GM13976 (cell line): ENCODE measurements around the gene HCRT.
"Not testable (repeated sequence)": the region's sequence is repeated elsewhere in the genome, so short reads cannot be mapped to it uniquely, and the experiment has no call there.

ENCODE experiments used
- DNase-seq: peaks from one replicate; pipeline ENCODE4 v3.0.0; 2012; ENCODE audit warnings: low spot score
- in situ Hi-C: fragments of 300-500 bp; cut with MboI; formaldehyde crosslinking; loops from one replicate; pipeline ENCODE4 v1.12.0; 2022; ENCODE audit warnings: low sequenced_read_pairs, mixed read lengths, inconsistent platforms; ENCODE audit not compliant: unreplicated experiment
- TF ChIP-seq, protein P1 (sequence below): IDR thresholded peaks from 2 replicates; pipeline ENCODE4 v1.5.1; 2012; ENCODE audit warnings: borderline replicate concordance, mild to moderate bottlenecking; ENCODE audit not compliant: insufficient read depth; ENCODE audit errors: extremely low read depth, missing control alignments, control extremely low read depth

The HCRT gene

DNA sequence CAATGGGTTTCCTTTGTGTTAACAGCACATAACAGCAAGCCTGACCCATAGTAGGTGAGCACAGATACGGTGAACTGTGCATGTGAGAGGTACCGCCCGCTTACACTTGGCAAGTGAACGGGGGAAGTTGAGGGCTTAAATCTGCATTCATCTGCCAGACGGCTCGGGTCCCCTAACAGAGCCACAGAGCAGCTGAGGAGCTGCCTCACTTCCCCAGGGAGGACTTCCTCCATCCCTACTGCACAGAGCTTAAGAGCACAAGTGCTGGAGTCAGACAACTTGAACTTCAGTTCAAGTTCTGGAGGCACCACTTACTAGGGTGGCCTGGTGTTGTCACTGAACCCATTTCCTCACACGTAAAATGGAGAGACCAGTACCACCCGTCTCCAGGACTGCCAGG lies 43.9 kb downstream of the HCRT start:
- no peak for DNase-seq
- in situ Hi-C loops, result no loop called here
- TF ChIP-seq, protein P1, sequence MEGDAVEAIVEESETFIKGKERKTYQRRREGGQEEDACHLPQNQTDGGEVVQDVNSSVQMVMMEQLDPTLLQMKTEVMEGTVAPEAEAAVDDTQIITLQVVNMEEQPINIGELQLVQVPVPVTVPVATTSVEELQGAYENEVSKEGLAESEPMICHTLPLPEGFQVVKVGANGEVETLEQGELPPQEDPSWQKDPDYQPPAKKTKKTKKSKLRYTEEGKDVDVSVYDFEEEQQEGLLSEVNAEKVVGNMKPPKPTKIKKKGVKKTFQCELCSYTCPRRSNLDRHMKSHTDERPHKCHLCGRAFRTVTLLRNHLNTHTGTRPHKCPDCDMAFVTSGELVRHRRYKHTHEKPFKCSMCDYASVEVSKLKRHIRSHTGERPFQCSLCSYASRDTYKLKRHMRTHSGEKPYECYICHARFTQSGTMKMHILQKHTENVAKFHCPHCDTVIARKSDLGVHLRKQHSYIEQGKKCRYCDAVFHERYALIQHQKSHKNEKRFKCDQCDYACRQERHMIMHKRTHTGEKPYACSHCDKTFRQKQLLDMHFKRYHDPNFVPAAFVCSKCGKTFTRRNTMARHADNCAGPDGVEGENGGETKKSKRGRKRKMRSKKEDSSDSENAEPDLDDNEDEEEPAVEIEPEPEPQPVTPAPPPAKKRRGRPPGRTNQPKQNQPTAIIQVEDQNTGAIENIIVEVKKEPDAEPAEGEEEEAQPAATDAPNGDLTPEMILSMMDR, result no peak

DNA sequence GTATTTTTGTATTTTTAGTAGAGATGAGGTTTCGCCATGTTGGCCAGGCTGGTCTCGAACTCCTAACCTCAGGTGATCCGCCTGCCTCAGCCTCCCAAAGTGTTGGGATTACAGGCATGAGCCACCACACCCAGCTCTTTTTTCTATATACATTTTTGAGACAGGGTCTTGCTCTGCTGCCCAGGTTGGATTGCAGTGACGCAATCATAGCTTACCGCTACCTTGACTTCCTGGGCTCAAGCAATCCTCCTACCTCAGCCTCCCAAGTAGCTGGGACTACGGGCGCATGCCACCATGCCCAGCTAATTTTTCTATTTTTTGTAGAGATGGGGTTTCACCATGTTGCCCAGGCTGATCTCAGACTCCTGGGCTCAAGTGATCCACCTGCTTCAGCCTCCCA lies 44.6 kb downstream of the HCRT start:
- DNase-seq, in situ Hi-C loops: not testable (repeated sequence)

DNA sequence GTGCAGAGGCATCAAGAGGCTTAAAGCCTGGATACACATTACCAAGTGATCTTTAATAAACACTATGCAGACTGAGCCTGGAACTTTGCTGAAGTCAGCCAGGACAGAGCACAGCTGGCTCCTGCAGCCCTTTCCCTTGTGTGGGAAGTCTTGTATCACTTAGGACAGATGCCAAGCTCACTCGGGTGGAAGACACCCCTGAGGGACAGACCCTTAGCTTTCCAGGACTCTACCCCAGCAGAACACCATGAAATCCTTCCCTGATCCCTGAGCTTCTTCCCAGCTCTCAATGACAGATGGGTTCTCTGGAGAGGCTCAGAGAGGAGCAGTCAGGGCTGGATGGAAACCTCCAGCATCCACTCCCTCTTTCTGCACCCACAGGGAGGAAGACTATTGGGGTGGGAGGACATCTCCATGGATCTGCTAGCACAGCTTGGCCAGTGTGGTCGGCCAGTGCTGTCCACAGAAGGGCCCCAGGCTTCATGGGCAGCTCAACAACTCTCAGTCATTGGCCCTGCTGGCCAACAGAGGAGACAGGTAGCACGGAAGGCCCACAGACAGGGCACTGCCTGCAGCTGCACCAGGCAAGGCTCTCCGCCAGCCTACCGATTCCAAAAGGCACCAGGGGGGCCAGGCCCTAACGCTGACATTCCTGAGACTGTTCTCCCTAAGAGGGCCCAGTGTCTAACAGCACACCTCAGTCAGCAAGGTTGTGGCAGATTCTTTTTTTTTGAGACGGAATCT lies 46.3 kb downstream of the HCRT start:
- no peak for DNase-seq
- TF ChIP-seq, protein P1, result no peak
- in situ Hi-C loops, result no loop called here

DNA sequence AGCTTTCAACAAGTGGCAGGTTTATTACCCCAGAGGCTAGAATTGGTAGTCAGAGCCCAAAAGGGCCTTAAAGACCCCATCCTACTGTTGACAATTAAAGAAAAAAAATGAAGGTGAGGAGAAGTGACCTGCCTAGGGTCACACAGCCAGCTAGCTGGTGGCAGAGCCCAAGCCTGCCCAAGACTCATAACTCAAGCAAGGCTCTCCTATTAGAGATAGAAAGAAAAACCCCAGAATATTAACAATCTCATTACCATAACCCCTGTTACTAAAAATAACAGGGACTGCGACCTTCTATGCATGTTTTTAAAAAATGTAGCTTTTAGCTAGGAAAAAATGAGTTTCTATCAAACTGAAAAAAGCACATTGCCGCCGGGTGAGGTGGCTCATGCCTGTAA lies 48.6 kb downstream of the HCRT start:
- no peak for DNase-seq
- TF ChIP-seq, protein P1, result no peak
- in situ Hi-C loops, result no loop called here

DNA sequence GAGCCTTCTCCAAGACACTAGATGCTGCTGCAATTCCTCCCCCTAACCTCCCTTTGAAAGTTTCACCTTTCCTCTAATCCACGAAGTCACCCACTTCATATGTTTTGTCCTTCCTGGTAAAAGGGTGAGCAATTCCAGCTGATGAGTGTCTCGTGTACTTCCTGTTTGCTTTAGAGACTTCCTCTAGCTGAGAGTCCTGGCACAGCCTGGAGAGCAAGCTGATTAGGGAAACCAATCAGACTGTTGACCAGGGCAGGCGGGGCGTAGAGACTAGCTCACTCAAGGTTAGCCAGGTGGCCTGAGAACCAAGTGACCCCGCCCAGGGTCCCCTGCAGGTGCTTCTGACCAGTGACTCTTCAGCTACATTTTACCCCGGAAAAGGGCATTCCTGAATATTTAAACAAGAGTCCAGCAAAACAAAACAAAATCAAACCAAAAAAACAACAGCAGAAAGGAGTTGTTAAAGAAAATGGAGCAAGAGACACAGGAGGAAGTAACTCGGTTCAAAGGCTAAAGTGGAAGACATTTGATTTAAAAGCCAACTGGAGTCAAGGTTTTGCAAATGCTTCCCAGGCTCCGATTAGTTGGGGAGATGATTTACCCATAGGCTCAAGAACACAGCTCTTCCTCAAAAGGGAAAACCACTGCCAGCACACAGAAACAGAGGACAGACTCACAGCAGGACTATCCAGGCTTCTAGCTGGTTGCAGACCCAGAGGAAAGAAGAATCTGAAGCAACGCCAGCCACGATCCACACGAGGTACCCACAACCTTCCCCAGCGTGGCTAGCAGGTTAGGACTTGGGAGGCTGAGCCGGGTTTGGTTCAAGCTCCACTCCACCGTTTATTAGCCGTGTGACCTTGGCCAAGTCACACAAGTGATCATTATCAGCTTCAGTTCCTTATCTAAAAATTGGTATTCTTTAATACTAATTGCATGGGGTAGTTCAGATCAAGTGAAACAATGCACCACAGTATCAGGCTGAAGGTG lies 49.3 kb downstream of the HCRT start:
- in situ Hi-C loops, result no loop called here
- TF ChIP-seq, protein P1, result no peak
- DNase-seq, result no peak

DNA sequence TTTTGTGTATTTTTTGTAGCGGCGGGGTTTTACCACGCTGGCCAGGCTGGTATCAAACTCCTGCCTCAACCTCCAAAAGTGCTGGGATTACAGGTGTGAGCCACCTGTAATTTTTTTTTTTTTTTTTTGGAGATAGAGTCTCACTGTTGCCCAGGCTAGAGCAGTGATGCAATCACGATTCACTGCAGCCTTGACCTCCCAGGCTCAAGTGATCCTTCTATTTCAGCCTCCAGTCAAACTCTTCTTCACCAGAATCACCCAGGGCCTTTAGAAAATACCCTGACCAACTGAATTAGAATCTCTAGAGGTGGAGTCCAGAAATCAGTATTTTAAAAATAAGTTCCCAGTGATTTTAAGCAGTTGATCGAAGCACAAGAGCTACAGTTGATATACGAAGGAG lies 50.1 kb downstream of the HCRT start:
- TF ChIP-seq, protein P1, result no peak
- in situ Hi-C loops, result no loop called here
- no peak for DNase-seq
